ENCODE measurements around the gene ALX4. TPM values are rescaled to one million over a fixed set of nuclear protein-coding genes. Genes with fewer than 3 reads are reported as not detected.
A peak's percentile ranks its signal among the peaks of the same experiment; 100 is the strongest.

The ALX4 gene
- total and polyA plus RNA-seq, 9 of the 15 experiments (the other 6 are each of a cell fraction or from before 2014, with no cell fraction given), result 0.07 to 1.2 (median 0.33) TPM

DNA sequence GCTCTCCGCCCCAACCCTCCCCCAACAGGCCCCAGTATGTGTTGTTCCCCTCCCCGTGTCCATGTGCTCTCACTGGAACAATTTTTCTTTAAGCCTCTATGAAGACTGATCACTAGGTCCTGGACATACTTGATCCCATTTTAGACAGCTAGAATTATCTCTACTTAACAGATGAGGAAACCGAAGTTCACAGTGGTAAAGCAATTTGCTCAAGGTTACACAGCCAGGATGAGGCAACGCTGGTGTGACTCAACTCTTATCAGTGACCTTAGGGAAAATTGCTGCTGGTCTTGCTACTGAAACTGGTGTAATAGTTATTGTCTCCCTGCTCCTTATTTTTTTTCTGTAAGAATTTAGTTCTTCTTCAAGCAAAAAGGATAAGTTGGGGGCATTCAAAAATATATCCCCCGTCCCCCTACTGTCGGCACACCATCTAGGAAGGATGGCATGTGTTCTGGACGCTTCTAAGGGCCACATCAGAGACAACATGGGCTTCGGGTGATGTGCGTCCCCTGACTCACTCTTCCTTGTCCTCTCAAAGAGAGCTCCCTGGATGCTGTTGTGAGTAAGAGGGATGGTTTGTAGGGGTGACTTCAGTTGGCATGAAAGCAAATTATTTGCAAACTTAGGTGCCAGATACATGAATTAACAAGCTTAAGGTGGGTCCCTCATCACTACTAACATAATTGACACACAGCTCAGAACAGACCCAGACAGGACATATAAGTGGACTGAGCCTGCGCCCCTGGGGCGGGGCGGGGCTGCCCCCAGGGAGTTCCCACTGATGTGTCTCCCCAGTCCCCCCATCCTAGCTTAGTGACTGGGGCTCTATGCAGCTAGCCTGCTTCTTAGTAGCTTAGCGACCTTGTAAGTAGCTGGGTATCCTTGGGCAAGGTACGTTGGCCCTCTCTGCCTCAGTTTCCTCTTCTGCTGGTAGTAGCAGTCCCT is 23.6 kb upstream of the ALX4 start (continued):
- TF ChIP-seq ZMIZ1 (IDR thresholded peaks at IDR 0.05; ENCODE audit: low read depth in 2 of 2, low read length in 2 of 2) (peak in 1 of 2 experiments; percentile 45; a peak in 1 of 4 replicates), ZNF232 (CRISPR knock-in tag; IDR thresholded peaks at IDR 0.05) (no peak), TARDBP (IDR thresholded peaks at IDR 0.05) (no peak), MBD2 (IDR thresholded peaks at IDR 0.05; ENCODE audit: borderline replicate concordance, low read depth) (peak; percentile 75), ATF1 (CRISPR knock-in tag; IDR thresholded peaks at IDR 0.05) (no peak), ATF1 (tag; IDR thresholded peaks at IDR 0.05) (peak; percentile 58), UBTF (IDR thresholded peaks at IDR 0.05; ENCODE audit: borderline replicate concordance in 1 of 2, low read depth in 2 of 2, low read length in 2 of 2) (0 out of 4 replicates have a peak, but pooled peaks of 1 of the 2 experiments have one; percentile 32), ZNF311 (CRISPR knock-in tag; IDR thresholded peaks at IDR 0.05) (0 out of 2 replicates have a peak, but pooled peaks have one; percentile 24)
